NCI-H748 treated with DMSO at 0.1 percent for 48 hours (cell line): ENCODE results near the gene CDC42BPA.

ENCODE experiments used
- DNase-seq: peaks from one replicate; lab custom pipeline; 2025; lab: John Stamatoyannopoulos, UW

CDC42BPA gene

GRCh38 chr1:226990133-226990716, 328.1 kb downstream of the CDC42BPA start:
- DNase-seq = no peak

- DNase-seq = no peak
These were observed 329.0 kb downstream of the CDC42BPA start for GRCh38 chr1:226989085-226989920.

GRCh38 chr1:226988334-226988666, 330.0 kb downstream of the CDC42BPA start:
- DNase-seq = no peak

GRCh38 chr1:226987623-226988333, 330.5 kb downstream of the CDC42BPA start:
- no peak for DNase-seq

- DNase-seq = no peak
These were observed 331.1 kb downstream of the CDC42BPA start for GRCh38 chr1:226987179-226987536.

DNA sequence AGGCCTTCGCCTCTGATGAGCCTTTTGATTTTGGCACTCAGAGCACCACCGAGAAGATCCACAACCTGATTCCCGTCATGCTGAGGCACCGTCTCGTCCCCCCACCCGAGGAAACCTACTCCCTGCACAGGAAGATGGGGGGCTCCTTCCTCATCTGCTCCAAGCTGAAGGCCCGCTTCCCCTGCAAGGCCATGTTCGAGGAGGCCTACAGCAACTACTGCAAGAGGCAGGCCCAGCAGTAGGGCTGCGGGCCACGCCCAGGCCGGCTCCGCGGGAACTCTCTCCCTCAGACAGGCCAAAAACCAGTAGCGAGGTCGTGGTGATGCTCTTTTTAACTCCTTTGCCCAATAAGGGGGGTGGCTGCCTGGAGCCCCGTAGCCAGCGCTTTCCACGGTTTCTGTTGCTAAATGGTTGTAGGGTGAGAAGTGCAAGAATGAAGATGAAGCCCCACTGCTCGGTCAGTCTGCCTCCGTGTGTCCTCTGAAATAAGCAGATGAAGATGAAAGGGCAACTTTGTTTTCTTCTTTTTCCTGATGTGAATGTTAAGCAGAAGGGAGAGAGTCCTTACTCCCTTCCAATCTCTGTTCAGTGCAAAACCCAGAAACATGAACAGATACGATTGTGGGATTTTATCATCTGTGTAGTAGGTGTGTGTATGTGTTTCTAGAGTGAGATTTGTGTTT, 331.7 kb downstream of the CDC42BPA start:
- no peak for DNase-seq

DNA sequence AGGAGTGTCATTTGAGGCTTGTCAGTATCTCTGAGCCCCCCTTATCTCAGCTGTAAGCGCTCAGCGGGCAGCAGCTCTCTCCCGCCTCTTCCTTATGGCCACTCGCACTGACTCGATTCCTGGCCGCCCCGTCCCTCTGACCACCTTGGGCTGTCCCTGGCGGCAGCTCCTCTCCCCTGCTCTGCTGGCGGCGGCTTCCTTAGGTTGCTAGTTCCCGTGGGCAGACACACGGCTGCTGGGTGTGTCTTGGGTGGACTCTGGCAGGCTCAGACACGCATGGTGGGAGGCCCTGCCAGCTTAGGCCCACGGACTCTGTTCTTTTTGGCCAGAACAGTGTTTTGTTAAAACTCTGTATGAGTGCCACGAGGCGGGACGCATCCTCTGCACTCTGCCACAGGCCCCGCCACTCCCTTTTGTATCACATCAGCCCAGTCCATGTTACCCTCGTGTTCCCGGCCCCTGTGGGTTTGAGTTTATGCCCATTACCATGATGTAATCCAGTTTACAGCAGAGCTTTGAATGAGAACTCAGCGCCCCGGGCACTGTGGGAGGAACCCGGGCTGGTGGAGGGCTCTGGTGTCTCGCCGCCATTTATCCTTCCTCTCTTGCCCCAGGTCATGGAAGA, 332.3 kb downstream of the CDC42BPA start:
- DNase-seq = no peak

DNA sequence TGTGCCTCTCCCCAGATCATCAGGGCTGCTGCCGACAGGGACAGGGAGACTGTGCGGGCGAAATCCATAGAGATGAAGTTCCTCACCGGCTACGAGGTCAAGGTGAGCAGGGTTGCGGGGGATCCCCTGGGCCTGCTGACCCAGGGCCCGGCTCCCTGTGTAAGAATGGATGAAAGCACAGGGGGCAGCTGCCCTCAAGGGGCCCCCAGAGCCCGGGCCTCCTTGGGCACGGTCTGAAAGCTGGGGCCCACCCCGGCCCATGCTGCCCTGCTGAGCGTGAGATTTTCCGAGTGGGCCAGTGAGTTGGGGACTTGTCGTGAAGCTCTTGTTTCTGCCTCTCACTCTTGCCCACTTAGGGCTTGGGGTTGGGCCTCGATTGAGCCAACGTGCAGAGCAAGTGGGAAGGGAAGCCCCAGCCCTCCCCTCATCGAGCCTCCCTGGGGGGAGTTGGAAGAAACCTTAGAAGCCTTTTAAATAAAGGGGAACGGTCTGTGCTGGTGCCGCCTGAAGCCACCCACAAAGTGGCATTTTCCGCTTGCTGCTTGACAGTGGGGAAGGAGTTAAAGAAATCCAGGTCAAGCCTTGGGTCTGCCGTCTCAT, 333.0 kb downstream of the CDC42BPA start:
- DNase-seq = no peak

DNA sequence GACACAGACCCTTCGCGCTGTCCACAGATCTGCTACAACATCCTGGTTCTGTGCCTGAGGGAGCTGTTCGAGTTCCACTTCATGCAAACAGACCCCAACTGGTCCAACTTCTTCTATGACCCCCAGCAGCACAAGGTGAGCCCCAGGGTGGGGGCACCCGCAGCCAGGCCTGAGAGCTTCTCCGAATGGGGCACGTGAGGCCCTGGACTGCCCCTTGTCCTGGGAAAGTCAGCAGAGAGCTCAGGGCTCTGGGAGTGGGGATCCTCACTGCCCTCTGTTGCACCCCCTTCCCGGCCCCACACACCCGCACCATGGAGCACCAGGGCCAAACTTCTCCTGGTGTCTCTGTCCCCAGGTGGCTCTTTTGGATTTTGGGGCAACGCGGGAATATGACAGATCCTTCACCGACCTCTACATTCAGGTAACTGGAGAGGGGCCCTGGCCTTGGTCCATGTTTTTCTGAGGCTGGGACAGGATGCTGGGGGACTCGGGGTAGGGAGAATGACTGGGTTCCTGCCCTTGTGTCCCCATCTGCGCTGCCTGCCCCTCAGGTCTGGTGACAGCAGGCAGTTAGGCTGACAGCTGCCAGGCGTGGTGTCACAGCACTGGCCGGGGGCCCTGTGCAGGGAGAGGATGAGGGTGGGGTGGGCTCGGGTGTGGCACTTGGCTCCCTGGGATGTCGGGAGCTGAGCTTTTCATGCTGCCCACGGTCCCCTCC, 333.6 kb downstream of the CDC42BPA start:
- DNase-seq = no peak

DNA sequence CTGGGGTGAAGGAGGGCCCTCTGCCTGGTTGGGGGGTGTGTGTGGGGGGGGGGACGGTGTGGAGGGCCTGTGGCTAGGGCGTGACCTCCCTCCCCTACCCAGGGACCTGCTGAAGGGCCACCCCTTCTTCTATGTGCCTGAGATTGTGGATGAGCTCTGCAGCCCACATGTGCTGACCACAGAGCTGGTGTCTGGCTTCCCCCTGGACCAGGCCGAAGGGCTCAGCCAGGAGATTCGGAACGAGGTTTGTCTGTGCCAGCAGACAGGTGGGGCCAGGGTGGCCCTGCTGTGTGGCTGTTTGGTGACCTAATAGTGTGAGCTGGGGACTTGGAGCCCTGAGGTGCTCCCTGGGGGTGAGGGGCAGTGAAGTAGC, 334.3 kb downstream of the CDC42BPA start:
- DNase-seq = no peak

DNA sequence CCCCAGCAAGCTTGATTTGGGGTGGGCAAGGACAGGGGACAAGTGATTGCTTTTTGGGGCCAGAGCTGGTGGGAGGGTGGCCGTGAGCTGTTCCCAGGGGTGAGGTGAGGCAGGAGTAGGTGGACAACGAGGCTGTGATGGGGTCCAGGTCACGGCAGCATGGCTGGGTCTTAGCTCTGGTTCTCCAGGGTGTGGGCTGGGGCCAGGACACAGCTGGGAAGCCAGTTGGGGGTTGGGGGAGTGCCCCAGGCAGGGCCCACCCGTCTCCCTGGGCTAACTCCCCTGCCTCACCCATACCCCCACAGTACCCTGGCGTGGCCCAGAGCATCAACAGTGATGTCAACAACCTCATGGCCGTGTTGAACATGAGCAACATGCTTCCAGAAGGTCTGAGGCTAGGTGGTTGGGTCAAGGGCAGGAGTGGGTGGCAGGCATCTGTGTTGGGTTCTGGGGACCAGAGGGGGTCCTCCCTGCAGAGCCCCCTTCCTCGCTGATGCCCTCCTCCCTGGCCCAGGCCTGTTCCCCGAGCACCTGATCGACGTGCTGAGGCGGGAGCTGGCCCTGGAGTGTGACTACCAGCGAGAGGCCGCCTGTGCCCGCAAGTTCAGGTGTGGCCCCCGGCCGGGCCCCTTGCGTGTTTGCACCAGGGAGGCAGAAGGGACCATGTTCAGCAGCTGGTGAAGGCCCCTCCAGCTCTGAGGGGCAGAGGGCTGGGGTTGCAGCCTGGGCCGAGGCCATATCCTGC, 334.9 kb downstream of the CDC42BPA start:
- no peak for DNase-seq

DNA sequence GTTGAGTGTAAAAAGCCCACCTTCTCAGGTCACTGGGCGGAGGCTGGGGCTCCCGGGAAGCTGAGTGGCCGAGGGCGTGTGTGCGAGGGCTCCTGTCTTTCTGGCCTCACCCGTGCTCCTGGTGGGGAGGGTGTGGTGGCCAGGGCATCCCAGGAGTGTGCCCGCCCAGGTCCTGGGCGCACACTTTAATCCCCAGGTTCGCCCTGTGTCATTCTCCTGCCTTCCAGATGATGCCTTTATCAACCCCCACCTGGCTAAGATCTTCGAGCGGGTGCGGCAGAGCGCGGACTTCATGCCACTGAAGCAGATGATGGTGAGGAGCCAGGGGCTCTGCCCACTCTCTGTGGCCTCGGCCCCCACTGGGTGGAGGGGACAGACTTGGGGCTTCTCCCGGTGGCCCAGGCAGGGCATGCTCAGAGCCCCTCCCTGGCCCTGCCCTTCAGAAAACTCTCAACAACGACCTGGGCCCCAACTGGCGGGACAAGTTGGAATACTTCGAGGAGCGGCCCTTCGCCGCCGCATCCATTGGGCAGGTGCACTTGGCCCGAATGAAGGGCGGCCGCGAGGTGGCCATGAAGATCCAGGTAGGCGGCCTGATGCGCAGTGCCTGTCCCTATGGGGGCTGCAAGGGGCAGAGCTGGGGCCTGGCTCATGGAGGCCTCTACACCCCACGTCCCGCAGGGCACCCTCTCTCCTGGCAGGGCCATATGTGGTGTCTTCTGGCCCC, 335.7 kb downstream of the CDC42BPA start:
- DNase-seq = no peak

DNA sequence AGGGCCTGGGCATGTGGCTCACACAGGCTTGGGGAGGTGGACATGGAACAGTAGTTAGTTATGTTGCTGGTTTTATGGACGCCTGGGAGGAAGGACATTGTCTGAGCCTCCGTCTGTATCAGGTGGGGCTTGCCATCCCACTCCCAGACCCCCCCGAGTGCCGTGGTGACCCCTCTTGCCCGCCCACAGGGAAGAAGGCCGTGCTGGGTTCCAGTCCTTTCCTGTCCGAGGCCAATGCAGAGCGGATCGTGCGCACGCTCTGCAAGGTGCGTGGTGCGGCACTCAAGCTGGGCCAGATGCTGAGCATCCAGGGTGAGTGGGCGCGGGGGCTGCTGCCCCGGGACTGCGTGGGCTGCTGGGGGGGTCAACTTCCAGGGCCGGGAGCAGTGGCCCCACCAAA, 336.5 kb downstream of the CDC42BPA start:
- DNase-seq = no peak

DNA sequence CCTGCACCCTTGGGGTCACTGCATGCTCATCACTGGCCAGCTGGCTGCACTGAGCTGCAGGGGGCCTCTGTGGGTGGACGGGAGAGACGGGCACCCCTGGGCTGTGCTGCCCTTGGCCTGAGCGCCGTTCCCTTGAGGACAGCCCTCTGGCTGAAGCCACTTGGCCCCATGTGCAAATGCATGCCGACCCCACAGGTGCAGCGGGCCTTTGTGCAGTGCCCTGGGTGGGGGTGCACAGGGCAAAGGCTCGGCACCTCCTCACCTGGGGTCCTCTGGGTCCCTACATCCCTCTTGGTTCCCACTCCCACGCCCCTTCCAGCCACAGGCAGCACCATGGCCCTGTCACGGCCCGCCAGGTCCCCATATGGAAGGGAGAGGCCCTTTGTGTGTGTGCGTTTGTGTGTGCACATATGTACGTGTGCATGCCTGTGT, 336.9 kb downstream of the CDC42BPA start:
- DNase-seq = no peak

DNA sequence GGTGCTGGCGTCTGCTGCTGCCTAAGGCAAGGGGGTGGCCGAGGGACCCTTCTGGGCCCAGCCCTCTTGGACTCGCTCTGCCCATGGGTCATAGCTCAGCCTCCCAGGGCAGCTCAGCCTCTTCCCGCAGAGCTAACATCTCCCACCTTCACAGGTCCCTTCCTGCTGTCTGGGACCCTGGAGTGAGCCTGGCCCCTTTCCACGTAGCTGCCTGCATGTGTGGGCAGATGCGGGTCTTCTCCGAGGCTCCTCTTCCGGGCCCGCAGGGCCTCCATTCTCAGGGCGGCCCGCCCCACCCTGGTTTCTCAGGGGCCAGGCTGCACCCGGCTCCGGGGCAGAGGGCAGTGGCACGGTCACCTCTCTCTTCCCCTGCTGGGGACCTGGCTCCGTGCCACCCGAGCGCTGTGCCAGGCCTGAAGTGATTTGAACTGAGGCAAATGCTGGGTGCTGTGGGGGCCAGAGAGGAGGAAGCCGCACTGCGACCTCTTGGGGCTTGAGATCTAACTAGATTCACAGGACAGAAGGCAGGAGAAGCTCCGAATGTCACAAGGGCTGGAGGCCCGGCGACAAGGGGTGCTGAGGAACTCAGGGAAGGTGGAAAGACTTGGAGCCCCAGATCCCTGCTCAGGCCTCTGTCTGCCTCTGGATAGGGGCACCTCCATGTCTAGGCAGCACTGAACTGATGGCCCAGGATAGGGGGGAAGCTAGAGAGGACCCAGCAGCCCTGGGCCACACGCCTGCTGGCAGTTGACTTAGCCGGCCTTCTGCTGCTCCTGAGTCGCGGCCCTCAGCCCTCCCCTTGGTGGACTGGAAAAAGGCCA, 337.5 kb downstream of the CDC42BPA start:
- no peak for DNase-seq

GRCh38 chr1:226980122-226980560, 338.2 kb downstream of the CDC42BPA start:
- DNase-seq = no peak

DNA sequence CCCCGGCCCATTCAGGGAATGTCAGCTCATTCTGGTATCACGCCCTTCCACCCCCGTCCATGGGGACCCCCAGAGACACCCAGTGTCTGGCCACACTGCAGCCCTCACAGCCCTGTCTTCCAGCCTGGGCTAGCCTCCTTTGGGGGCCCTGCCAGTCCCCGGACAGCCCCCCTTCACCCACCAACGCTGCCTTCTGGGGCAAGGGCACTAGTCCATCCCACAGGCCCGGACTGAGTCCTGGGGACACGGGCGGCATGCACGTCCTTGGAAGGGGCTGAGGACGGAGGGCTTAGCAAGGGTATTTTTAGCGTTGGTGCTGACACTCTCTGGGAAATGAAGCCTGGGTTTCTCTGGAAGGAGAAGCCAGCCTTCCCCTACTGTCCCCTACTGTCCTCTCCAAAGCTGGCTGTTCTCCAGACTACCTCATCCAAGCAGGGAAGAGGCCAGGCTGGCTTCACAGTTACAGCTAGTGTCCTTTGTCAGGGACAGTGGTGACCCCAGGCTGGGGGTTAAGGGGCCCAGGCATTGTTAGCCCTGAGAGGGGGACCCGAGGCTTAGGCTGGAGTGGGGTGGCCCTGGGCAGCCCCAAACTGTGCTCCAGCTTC, 338.7 kb downstream of the CDC42BPA start:
- DNase-seq = no peak

GRCh38 chr1:226979115-226979516, 339.2 kb downstream of the CDC42BPA start:
- no peak for DNase-seq
